ENCODE results near the gene WDR41. TPM values are rescaled to one million over a fixed set of nuclear protein-coding genes. Genes with fewer than 3 reads are reported as not detected.
A peak's percentile ranks its signal among the peaks of the same experiment; 100 is the strongest.
"Not testable (repeated sequence)": the region's sequence is repeated elsewhere in the genome, so short reads cannot be mapped to it uniquely, and the experiment has no call there.

WDR41 gene
- total and polyA plus RNA-seq, 5 donors from 2014 or later, result 8.0 to 13.5 (median 8.4) TPM

- no peak for ATAC-seq (ENCODE audit: low read depth in 2 of 2)
- Mint-ChIP-seq H3K27me3 (no peaks in the 10 kb centered on the region), H3K4me3 (no peak overlapping the region), H3K4me1 (no peaks in the 10 kb centered on the region), H3K27ac (no peak overlapping the region), H3K9me3 (peaks cover 0 to 14% (median 2%) of the 10 kb centered on the region in 7 donors), H3K36me3 (peaks cover 4% of the 10 kb centered on the region)
- H3K36me3 ChIP-seq (ENCODE audit: control insufficient read depth, insufficient read depth, low read length), result no peaks in the 10 kb centered on the region
- no peak overlapping the region for H3K4me3 ChIP-seq (ENCODE audit: low read depth, low read length)
- no peaks in the 10 kb centered on the region for H3K4me1 ChIP-seq (ENCODE audit: control insufficient read depth, insufficient read depth, low read length, poor library complexity, severe bottlenecking)
- no peak overlapping the region for H3K27ac ChIP-seq (ENCODE audit: insufficient read depth, low read length, poor library complexity, severe bottlenecking)
- H3K9me3 ChIP-seq (ENCODE audit: control insufficient read depth in 2 of 2, low read length in 2 of 2), result no peaks in the 10 kb centered on the region
- no peaks in the 10 kb centered on the region for H3K27me3 ChIP-seq (ENCODE audit: control insufficient read depth, insufficient read depth, low read length)
- no peak for DNase-seq
Measured at GRCh38 chr5:77390795-77391194, 101.3 kb downstream of the WDR41 start.

GRCh38 chr5:77390221-77390620 is 101.9 kb downstream of the WDR41 start:
- H3K9me3 Mint-ChIP-seq, result peaks cover 0 to 17% (median 2%) of the 10 kb centered on the region in 7 donors
- ATAC-seq (ENCODE audit: low read depth in 2 of 2) (no peak), DNase-seq (no peak)
- H3K4me3 ChIP-seq (ENCODE audit: low read depth, low read length), result no peak overlapping the region
- H3K27me3 Mint-ChIP-seq, result no peaks in the 10 kb centered on the region
- no peaks in the 10 kb centered on the region for H3K36me3 ChIP-seq (ENCODE audit: control insufficient read depth, insufficient read depth, low read length)
- no peaks in the 10 kb centered on the region for H3K9me3 ChIP-seq (ENCODE audit: control insufficient read depth in 2 of 2, low read length in 2 of 2)
- no peaks in the 10 kb centered on the region for H3K27me3 ChIP-seq (ENCODE audit: control insufficient read depth, insufficient read depth, low read length)
- H3K36me3 Mint-ChIP-seq, result peaks cover 6% of the 10 kb centered on the region
- no peak overlapping the region for H3K4me3 Mint-ChIP-seq
- H3K27ac Mint-ChIP-seq, result no peak overlapping the region
- H3K27ac ChIP-seq (ENCODE audit: insufficient read depth, low read length, poor library complexity, severe bottlenecking), result no peak overlapping the region
- H3K4me1 ChIP-seq (ENCODE audit: control insufficient read depth, insufficient read depth, low read length, poor library complexity, severe bottlenecking), result no peaks in the 10 kb centered on the region
- H3K4me1 Mint-ChIP-seq, result no peaks in the 10 kb centered on the region

- peaks cover 0 to 19% (median 2%) of the 10 kb centered on the region in 7 donors for H3K9me3 Mint-ChIP-seq
Measured at GRCh38 chr5:77389746-77390145, 102.4 kb downstream of the WDR41 start.

GRCh38 chr5:77386340-77386739 is 105.8 kb downstream of the WDR41 start:
- not testable (repeated sequence) for H3K9me3 ChIP-seq (ENCODE audit: control insufficient read depth in 2 of 2, low read length in 2 of 2); H3K27ac Mint-ChIP-seq; H3K36me3 Mint-ChIP-seq; DNase-seq; H3K4me3 ChIP-seq (ENCODE audit: low read depth, low read length); H3K4me1 Mint-ChIP-seq; H3K36me3 ChIP-seq (ENCODE audit: control insufficient read depth, insufficient read depth, low read length); H3K27ac ChIP-seq (ENCODE audit: insufficient read depth, low read length, poor library complexity, severe bottlenecking); H3K4me3 Mint-ChIP-seq; ATAC-seq (ENCODE audit: low read depth in 2 of 2); H3K27me3 Mint-ChIP-seq; H3K27me3 ChIP-seq (ENCODE audit: control insufficient read depth, insufficient read depth, low read length); H3K4me1 ChIP-seq (ENCODE audit: control insufficient read depth, insufficient read depth, low read length, poor library complexity, severe bottlenecking)
- H3K9me3 Mint-ChIP-seq, result peaks cover 0 to 15% (median 2%) of the 10 kb centered on the region in 7 donors

More at GRCh38 chr5:77389746-77390145, 102.4 kb downstream of the WDR41 start:
- Mint-ChIP-seq H3K4me3 (no peak overlapping the region), H3K36me3 (peaks cover 6% of the 10 kb centered on the region), H3K27me3 (no peaks in the 10 kb centered on the region), H3K4me1 (no peaks in the 10 kb centered on the region), H3K27ac (no peak overlapping the region)
- no peak for ATAC-seq (ENCODE audit: low read depth in 2 of 2)
- DNase-seq, result no peak
- no peak overlapping the region for H3K27ac ChIP-seq (ENCODE audit: insufficient read depth, low read length, poor library complexity, severe bottlenecking)
- no peaks in the 10 kb centered on the region for H3K27me3 ChIP-seq (ENCODE audit: control insufficient read depth, insufficient read depth, low read length)
- no peaks in the 10 kb centered on the region for H3K4me1 ChIP-seq (ENCODE audit: control insufficient read depth, insufficient read depth, low read length, poor library complexity, severe bottlenecking)
- H3K36me3 ChIP-seq (ENCODE audit: control insufficient read depth, insufficient read depth, low read length), result no peaks in the 10 kb centered on the region
- no peak overlapping the region for H3K4me3 ChIP-seq (ENCODE audit: low read depth, low read length)
- no peaks in the 10 kb centered on the region for H3K9me3 ChIP-seq (ENCODE audit: control insufficient read depth in 2 of 2, low read length in 2 of 2)

- peaks cover 19% of the 10 kb centered on the region for H3K4me1 ChIP-seq (ENCODE audit: control insufficient read depth, insufficient read depth, low read length, poor library complexity, severe bottlenecking)
- not testable (repeated sequence) for ATAC-seq (ENCODE audit: low read depth in 2 of 2); H3K4me3 Mint-ChIP-seq; H3K36me3 ChIP-seq (ENCODE audit: control insufficient read depth, insufficient read depth, low read length); H3K27me3 ChIP-seq (ENCODE audit: control insufficient read depth, insufficient read depth, low read length); DNase-seq; H3K36me3 Mint-ChIP-seq; H3K4me3 ChIP-seq (ENCODE audit: low read depth, low read length); H3K9me3 ChIP-seq (ENCODE audit: control insufficient read depth in 2 of 2, low read length in 2 of 2); H3K27ac ChIP-seq (ENCODE audit: insufficient read depth, low read length, poor library complexity, severe bottlenecking); H3K27me3 Mint-ChIP-seq
- peak overlapping the region in 1 of 3 donors; percentile 60 for H3K27ac Mint-ChIP-seq
- peaks cover 17 to 27% (median 21%) of the 10 kb centered on the region in 4 donors for H3K4me1 Mint-ChIP-seq
- H3K9me3 Mint-ChIP-seq, result peaks cover 0 to 12% (median 2%) of the 10 kb centered on the region in 7 donors
Measured at GRCh38 chr5:77383336-77383735, 108.8 kb downstream of the WDR41 start.

Other genes with a start within 250 kb of the WDR41 start
- not detected for gene OTP, start 146.4 kb upstream of the WDR41 start, total RNA-seq
- not detected for gene OTP, start 146.4 kb upstream of the WDR41 start, polyA plus RNA-seq